T47D (cell line): ENCODE results near the gene TUBG2.
"Not testable (repeated sequence)": the region's sequence is repeated elsewhere in the genome, so short reads cannot be mapped to it uniquely, and the experiment has no call there.

Source experiments
- DNase-seq, 2 experiments: peaks; one replicate each; pipeline versions ENCODE4 v3.0.0 to v3.0.0-alpha.2; 2011 to 2012; ENCODE audit warnings: low read depth in 1 of 2, low spot score in 1 of 2
- JUND ChIP-seq: IDR thresholded peaks from 2 replicates; pipeline ENCODE4 v1.6.1; 2012; ENCODE audit warnings: low read depth
- in situ Hi-C: cut with HindIII; loops from 2 replicates; pipeline ENCODE4 v1.10.0; 2016; ENCODE audit warnings: low sequenced_read_pairs, low pct_unique_long_range_greater_than_20kb

Gene TUBG2

DNA sequence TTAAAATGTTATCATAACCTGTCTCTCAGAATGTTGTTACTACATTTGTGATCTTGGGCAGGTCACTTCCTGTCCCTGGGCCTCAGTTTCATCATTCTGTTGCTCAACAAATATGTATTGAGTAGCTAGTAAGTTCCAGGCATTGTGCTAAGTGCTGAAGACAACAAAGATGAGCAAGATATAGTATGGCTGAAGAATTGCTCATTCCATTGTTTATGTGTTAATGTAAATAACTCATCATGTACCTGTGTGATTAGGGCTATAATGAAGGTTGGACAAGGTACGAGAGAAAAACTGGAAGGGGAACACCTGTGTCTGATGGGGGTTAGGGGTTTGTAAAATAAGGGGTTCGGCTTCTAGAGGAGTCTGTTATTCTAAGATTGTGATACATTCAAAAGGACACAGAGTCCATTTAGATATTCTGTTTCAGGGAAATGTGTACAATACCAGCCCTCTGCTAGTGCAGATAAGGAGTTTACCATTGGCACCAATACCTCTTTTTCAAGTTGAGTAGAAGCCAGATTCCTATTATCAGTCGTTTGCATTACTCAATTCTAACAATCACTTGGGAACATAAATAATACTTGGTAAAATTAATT, 29.6 kb upstream of the TUBG2 start:
- no peak for TF ChIP-seq JUND
- DNase-seq = peak in 1 of 2 experiments; percentile 69
- in situ Hi-C loops = no loop called here

DNA sequence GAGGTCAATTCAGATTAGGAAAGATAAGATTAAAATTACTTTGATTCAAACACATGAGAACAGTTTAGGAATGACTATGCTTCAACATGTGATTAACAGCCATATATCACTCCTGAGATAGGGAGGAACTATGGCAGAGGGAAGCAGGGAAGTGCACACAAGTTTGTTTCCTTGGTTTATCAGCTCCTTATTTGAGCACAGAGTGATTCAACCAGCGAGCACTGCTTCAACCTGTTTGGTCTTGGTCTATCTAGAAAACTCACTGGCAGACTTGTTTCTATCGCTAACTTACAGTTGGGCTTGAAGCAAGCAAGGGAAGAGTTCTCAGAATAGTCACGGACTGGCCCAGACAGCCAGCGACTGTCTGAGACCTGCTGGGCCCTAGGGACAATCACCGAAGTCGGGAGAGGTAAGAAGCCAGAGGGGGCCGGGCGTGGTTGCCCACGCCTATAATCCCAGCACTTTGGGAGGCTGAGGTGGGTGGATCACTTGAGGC, 26.1 kb upstream of the TUBG2 start:
- no peak for TF ChIP-seq JUND
- in situ Hi-C loops = no loop called here
- DNase-seq = no peak

GRCh38 chr17:42639525-42640113, 19.5 kb upstream of the TUBG2 start:
- no peak for TF ChIP-seq JUND
- in situ Hi-C loops = no loop called here
- peak in 1 of 2 experiments; percentile 39 for DNase-seq

DNA sequence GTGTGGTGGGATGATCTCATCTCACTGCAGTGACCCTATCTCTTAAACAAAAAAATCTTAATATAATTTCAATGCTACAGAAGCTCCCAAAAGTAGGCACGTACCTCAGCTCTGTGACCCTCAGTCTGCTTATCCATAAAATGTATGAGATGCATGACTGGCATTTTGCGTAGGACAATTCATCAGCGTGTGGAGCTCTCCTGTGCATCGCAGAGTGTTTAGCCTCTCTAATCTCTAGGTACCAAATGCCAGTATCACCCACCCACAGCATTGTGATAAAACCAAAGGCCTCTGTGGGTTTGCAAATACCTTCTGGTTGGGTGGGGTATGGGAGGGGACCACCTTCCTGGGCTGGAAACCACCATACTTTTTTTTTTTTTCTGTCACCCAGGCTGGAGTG, 19.0 kb upstream of the TUBG2 start:
- no peak for DNase-seq
- TF ChIP-seq JUND = no peak
- in situ Hi-C loops = no loop called here

DNA sequence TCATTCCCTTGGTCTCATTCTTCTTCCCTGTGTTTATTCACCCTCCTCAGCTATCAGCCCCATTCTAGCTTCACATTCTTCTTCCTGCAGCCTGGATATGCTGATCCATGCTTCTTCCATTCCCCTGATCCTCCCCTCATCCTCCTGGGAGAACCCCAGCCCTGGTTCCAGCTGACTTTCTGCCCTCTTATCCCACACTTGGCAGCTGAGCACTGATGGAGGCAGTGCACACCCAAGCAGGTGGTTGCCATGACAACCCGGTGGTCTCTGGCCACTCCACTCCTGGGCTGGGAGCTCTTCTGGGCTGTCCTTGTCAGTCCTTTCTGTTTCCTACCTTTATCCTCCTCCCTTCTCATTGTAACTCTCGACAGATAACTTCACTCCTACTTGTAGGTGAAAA, 16.7 kb upstream of the TUBG2 start:
- no peak for TF ChIP-seq JUND
- DNase-seq = no peak
- in situ Hi-C loops = no loop called here

DNA sequence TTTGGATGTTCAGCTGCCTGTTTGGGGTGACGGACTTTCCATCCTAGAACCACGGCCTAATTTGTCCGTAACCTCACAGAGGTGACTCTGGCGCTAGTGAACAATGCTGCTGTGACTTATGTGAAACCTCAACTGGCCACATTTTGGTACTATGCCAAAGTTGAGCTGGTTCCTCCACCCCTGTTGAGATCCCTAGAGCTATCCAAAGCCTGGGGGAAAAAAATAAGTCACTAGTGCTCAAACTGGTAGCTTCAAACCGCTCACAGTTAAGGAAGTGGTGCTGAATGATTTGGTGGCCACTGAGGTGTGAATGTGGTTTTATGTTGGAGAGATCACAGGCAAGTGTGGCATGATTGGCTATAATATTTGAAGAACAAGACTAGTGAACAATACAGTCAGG, 11.3 kb upstream of the TUBG2 start:
- no peak for TF ChIP-seq JUND
- in situ Hi-C loops = no loop called here
- no peak for DNase-seq

- in situ Hi-C loops = no loop called here
- DNase-seq = no peak
- no peak for TF ChIP-seq JUND
Measured at GRCh38 chr17:42651392-42651791, 7.7 kb upstream of the TUBG2 start.

GRCh38 chr17:42653179-42654124, 5.6 kb upstream of the TUBG2 start:
- DNase-seq = no peak
- in situ Hi-C loops = no loop called here
- TF ChIP-seq JUND = no peak

GRCh38 chr17:42655528-42655927, 3.6 kb upstream of the TUBG2 start:
- no peak for DNase-seq
- in situ Hi-C loops = no loop called here
- TF ChIP-seq JUND = no peak

DNA sequence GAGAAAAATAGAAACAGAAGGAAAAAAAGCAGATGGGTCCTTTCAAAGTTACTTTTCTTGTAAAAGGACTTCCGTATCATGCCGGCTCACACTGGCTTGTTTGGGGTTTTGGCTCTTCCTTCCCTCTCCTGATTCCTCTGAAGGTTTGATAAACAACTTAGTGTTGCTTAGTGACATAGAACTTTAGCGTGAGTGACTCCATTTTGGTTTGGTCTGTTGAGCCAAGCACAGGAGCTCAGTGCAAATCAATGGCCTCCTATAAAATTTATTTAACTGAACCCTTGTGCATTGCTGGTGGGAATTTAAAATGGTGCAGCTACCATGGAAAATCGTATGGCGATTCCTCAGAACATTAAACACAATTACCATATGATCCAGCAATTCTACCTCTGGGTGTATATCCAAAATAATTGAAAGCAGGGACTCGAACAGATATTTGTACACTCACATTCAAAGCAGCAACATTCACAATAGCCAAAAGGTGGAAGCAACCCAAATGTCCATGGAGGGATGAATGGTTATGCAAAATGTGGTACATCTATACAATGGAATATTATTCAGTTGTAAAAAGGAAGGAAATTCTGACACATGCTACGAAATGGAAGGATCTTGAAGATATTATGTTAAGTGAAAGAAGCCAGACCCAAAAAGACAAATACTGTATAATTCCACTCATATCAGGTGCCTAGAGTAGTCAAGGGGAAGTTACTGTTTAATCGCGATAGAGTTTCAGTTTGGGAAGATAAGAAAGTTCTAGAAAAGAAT, 1.1 kb upstream of the TUBG2 start:
- DNase-seq = no peak
- TF ChIP-seq JUND = no peak
- in situ Hi-C loops = no loop called here

DNA sequence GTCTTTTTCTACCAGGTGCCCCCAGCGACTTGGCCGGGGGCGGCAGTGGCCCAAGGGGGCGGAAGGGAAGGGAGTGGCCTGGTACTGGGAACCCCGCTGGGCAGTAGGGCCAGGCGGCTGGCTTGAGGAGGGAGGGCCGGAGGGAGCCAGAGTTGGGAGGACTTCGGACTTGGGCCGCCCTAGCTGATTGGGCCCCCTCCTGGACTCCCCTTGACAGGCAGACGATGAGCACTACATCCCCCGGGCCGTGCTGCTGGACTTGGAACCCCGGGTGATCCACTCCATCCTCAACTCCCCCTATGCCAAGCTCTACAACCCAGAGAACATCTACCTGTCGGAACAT, 819 bp downstream of the TUBG2 start:
- in situ Hi-C loops, DNase-seq: not testable (repeated sequence)

GRCh38 chr17:42660692-42661345, 1.7 kb downstream of the TUBG2 start:
- TF ChIP-seq JUND = 0 out of 2 replicates have a peak, but pooled peaks have one; percentile 44
- in situ Hi-C loops = no loop called here
- peak; percentile 84 to 92 for DNase-seq
